Endometrial microvascular endothelial cells (primary cell): Measurements from ENCODE around the gene RUSC2. TPM values are rescaled to one million over a fixed set of nuclear protein-coding genes. Genes with fewer than 3 reads are reported as not detected.

Experiments
- total RNA-seq: library from RNA; depleted of rRNA; stranded (reverse); fragments of >200 nt; gene quantifications from one replicate; pipeline ENCODE4 v1.2.3, GENCODE V29; 2015; ENCODE audit errors: inconsistent ontology term

Gene RUSC2
- total RNA-seq, 1 donor from 2014 or later, result 35.9 TPM

Other genes with a start within 250 kb of the RUSC2 start
- gene TESK1, start 115.2 kb downstream of the RUSC2 start, total RNA-seq, result 12.9 TPM
- not detected for gene CD72, start 128.3 kb downstream of the RUSC2 start, total RNA-seq
- not detected for gene SIT1, start 160.8 kb downstream of the RUSC2 start, total RNA-seq
- 269 TPM for gene RMRP, start 167.9 kb downstream of the RUSC2 start, total RNA-seq
- gene CCDC107, start 168.2 kb downstream of the RUSC2 start, total RNA-seq, result 5.0 TPM
- gene ARHGEF39, start 175.1 kb downstream of the RUSC2 start, total RNA-seq, result 2.8 TPM
- not detected for gene CA9, start 183.8 kb downstream of the RUSC2 start, total RNA-seq
- gene TPM2, start 199.8 kb downstream of the RUSC2 start, total RNA-seq, result 99.1 TPM
- 358 TPM for gene TLN1, start 242.1 kb downstream of the RUSC2 start, total RNA-seq
- gene CREB3, start 242.6 kb downstream of the RUSC2 start, total RNA-seq, result 64.9 TPM